ENCODE measurements around the gene ANKRD13C. TPM values are rescaled to one million over a fixed set of nuclear protein-coding genes. Genes with fewer than 3 reads are reported as not detected.

Gene ANKRD13C
- total and polyA plus RNA-seq, 8 donors, result 19.1 to 31.0 (median 26.7) TPM

- ATAC-seq, result no peak
- DNase-seq, result no peak
Measured at GRCh38 chr1:70397013-70397412, 42.5 kb upstream of the ANKRD13C start.

GRCh38 chr1:70396607-70397006 lies 42.1 kb upstream of the ANKRD13C start:
- no peak for TF ChIP-seq CTCF (IDR thresholded peaks at IDR 0.05)
- intact Hi-C loops (cut with DNase I), result no loop called here
- Histone ChIP-seq H3K4me3 (no peak overlapping the region), H3K9me3 (no peaks in the 10 kb centered on the region), H3K27me3 (no peaks in the 10 kb centered on the region), H3K4me1 (no peaks in the 10 kb centered on the region), H3K36me3 (no peaks in the 10 kb centered on the region), H3K27ac (no peak overlapping the region)
- DNase-seq, result no peak
- no peak for ATAC-seq

More at GRCh38 chr1:70397013-70397412, 42.5 kb upstream of the ANKRD13C start:
- H3K27ac ChIP-seq, result no peak overlapping the region
- H3K9me3 ChIP-seq, result no peaks in the 10 kb centered on the region
- no peaks in the 10 kb centered on the region for H3K4me1 ChIP-seq
- intact Hi-C loops (cut with DNase I), result no loop called here
- TF ChIP-seq CTCF (IDR thresholded peaks at IDR 0.05), result no peak
- H3K4me3 ChIP-seq, result no peak overlapping the region
- H3K27me3 ChIP-seq, result no peaks in the 10 kb centered on the region
- no peaks in the 10 kb centered on the region for H3K36me3 ChIP-seq

- no peaks in the 10 kb centered on the region for H3K9me3 ChIP-seq
- H3K27ac ChIP-seq, result no peak overlapping the region
- H3K27me3 ChIP-seq, result no peaks in the 10 kb centered on the region
- intact Hi-C loops (cut with DNase I), result no loop called here
- H3K4me3 ChIP-seq, result no peak overlapping the region
- no peaks in the 10 kb centered on the region for H3K4me1 ChIP-seq
- DNase-seq (no peak), ATAC-seq (no peak)
- H3K36me3 ChIP-seq, result no peaks in the 10 kb centered on the region
- TF ChIP-seq CTCF (IDR thresholded peaks at IDR 0.05), result no peak
Measured at GRCh38 chr1:70392626-70393025, 38.1 kb upstream of the ANKRD13C start.

- no peaks in the 10 kb centered on the region for H3K36me3 ChIP-seq
- H3K4me1 ChIP-seq, result no peaks in the 10 kb centered on the region
- no peak overlapping the region for H3K4me3 ChIP-seq
- intact Hi-C loops (cut with DNase I), result no loop called here
- DNase-seq (no peak), ATAC-seq (no peak)
- TF ChIP-seq CTCF (IDR thresholded peaks at IDR 0.05), result no peak
- no peak overlapping the region for H3K27ac ChIP-seq
- H3K9me3 ChIP-seq, result no peaks in the 10 kb centered on the region
- no peaks in the 10 kb centered on the region for H3K27me3 ChIP-seq
Measured at GRCh38 chr1:70387507-70387906, 33.0 kb upstream of the ANKRD13C start.

- DNase-seq (no peak), ATAC-seq (no peak)
- H3K9me3 ChIP-seq, result no peaks in the 10 kb centered on the region
- no peak for TF ChIP-seq CTCF (IDR thresholded peaks at IDR 0.05)
- H3K4me1 ChIP-seq, result no peaks in the 10 kb centered on the region
- no peaks in the 10 kb centered on the region for H3K36me3 ChIP-seq
- H3K4me3 ChIP-seq, result no peak overlapping the region
- no peak overlapping the region for H3K27ac ChIP-seq
- H3K27me3 ChIP-seq, result no peaks in the 10 kb centered on the region
- intact Hi-C loops (cut with DNase I), result no loop called here
Measured at GRCh38 chr1:70386121-70386520, 31.6 kb upstream of the ANKRD13C start.

All from left lung (tissue), 10 donors.